HG02610 (cell line): ENCODE measurements around the gene ADAM19.

Source experiments
- ATAC-seq: cut with Tn5 transposase; IDR thresholded peaks from one replicate; pipeline ENCODE4 v1.9.1; 2021; ENCODE audit warnings: mild to moderate bottlenecking, moderate library complexity; ENCODE audit not compliant: unreplicated experiment

ADAM19 gene

DNA sequence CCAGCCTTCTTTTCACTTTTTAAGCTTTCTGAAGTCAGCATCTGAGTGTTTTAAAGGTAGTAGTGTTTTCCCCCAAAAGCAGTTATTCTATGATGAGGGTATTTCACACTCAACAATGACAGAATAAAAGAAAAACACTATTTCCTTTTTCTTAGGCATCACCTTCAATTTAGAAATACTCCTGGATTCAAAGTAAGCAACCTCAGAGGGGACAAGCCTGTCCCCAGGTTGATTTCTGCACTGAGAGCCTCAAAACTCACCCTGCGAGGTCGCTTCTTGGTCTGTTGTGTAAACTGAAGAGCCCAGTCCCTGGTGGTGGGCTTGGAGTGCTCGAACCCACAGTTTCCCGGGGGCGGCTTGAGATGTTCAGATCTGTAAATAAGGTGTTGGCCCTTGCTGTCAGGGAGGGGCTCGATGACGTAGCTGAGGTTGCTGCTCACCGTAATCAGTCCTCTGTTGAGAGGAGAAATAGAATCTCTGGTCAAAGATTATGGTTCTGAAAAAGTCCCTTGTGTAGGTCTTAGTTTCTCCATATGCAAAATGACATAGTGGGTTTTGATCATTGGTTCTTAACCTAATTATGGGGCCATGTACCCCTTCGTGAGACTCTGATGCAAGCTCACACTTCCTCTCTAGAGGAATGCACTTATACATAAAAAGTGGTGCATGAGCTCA, 55.9 kb downstream of the ADAM19 start:
- peak; percentile 67 for ATAC-seq

DNA sequence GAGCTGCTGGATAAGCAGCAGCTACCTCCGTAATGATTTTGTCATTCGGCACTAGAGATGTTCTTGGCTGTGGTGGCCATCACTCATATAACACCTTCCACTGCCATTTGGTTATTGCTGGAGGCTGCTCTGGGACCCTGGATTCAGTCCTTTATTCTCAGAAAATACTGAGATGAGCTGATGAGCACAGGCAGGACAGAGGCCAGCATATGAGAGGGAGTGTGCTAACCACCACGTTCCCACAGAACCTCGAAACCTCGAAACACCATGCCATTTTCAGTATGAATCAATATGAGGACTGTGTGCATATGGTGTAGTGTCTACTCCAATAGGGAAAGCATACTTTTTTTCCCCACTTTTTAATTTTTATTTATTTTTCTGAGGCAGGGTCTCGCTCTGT, 56.6 kb downstream of the ADAM19 start:
- peak; percentile 78 for ATAC-seq

DNA sequence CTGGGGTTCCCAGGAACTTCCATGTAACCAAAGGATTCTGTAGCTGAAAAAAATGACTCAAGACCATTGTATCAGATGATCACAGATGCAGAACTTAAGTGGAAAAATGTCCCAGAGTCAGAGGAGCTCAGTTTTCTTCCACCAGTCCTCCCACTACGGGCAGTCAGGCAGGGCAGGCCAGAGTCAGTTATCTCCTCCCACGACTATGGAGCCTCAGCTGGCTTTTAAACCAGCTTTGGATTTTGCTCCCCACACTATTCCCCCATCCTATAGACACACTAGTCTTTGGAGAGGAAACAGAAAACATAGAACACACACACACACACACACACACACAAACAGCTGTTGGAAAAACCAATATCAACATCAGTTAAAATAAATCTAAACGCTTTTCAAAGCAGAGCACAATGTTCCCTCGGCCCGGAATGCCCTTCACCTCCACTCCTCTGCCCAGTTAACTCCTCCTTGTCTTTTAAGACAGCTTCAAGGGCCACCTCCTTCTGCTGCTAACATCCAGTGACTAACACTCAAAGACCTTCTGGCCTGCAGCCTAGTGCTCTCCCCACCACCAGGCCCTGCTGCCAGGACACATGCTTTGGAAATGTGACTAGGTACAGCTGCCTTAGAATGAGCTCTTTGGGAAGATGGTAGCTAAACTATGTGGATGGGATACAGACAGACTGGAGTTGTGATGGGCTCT, 58.8 kb downstream of the ADAM19 start:
- no peak for ATAC-seq

DNA sequence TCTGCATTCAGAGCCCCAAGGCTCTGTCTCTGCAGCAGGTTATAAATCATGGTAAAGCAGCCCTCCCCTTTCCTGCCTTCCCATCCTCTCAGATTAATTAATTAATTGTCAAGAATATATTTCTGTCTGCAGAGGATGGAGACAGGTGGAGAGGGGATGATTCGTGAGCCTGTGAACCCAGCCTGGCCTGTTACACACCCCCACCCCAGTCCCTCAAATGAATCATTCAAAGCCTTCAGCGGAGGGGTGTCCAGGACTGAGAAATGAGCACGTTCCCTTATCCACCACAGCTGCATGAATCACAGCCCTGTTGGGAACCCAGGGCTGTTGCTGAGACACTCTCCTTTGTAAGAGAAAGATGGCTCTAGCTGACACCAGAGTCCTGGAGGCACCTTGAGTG, 59.6 kb downstream of the ADAM19 start:
- no peak for ATAC-seq

DNA sequence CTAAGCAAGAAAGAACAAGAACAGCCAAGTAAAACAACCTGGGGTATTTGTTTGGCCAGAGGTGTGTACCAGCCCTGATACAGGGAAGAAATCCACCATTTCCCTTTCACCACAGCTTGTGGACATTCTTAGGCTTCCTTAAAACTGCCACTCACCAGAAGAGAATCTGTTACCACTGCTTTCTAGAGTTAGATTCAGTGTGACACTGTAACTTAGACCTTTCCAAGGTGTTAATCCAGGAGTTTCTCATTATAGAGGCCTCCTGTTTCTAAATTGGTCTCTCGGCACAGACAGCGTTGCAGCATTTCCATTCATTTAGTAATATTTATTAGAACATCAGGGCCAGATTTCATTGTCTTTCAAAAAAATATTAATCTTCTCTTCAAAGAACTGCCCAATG, 60.6 kb downstream of the ADAM19 start:
- no peak for ATAC-seq

DNA sequence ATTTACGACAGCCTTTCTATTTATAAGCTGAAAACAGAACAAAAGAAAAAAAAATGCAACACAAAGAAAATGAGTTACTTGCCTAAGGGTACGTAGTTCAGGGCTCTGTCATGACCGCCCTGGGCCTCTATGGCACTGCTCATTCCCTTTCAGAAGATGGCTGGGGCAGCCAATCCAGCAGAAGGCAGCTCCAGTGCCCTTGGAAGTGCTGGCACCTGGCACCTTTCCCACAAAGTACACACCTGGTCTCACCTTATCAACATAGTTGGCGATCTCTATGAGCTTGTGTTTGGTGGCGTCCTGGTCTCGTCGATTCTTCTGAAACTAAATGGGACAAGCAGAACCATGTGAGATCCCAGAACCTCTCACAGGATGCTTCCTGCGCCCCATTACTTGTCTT, 62.4 kb downstream of the ADAM19 start:
- no peak for ATAC-seq

DNA sequence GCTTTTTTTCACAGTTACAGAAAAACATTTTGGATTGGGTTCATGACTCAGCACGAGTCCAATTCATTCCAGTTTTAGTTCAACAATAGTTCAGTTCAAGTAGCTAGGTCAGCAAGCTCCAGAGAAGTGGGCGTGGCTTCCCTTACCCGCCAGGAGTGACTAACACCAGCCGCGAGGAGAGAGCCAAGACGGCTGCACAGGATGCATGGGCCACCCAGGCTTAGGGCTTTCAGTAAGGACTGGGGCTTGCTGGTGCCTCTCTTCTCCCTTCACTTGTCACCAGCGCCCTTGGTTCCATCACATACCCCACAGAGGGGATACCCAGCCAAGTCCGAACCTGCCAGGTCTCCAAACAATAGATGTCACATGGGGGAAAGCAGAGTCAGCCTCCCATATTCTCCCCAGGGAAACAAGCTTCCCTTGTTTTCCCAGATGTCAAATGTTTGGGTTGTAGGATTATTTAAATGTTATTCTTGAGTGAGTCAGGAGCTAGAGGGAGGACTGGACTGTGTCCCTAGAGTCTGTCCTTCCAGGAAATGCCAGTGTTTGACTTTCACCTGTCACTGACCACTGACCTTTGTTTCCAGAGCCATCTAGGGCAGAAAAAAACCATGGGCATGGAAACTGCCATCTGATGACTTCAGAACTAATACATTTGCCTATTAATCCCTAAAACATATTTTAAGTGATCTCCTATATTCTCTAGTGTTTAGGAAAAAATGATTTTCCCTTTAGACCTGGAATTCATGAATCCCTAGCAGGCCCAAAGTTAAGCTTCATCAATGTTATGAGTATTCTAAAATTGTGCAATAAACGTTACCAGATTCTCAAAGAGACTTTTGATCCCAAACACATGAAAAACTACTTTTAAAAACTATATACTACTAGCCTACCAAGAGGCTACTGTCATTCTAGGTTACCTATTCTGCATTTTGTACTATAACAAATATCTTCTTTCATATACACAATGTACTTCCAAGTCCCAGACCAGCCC, 63.6 kb downstream of the ADAM19 start:
- no peak for ATAC-seq

DNA sequence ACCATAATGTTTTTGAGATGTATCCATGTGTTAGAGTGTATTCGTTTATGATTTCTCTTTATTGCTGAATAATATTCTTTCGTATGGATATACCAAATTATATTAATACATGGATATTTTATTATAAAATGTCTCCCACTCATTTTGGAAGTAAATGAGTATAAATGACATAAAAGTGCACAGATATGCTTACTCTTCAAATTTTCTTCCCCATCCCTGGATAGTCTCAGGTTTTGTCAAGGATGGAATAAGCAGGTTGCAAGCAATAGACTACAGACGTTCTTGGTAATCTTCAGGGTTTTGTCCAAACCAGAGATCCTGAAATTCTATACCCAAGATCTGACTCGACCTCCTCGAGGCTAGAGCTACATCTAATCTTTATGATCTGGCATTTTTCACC, 64.9 kb downstream of the ADAM19 start:
- ATAC-seq: no peak

DNA sequence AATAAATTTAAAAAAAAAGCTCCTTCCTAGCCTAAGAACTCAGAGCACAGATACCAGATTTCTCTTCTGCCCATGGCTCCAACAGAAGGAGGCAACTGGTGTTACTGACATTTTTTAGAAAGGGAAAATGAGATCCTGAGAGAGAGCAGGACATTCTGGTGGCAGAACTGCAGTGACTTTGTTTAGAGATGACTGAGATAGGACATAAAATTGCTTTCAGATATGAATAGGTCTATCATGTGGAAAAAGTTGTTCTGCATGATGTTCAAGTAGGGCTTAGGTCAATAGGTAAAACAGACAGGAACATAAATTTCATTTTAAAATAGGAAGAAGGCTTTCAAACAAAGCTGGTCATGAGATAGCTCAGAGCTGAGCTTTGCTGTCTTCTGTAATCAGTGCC, 66.0 kb downstream of the ADAM19 start:
- peak; percentile 93 for ATAC-seq

DNA sequence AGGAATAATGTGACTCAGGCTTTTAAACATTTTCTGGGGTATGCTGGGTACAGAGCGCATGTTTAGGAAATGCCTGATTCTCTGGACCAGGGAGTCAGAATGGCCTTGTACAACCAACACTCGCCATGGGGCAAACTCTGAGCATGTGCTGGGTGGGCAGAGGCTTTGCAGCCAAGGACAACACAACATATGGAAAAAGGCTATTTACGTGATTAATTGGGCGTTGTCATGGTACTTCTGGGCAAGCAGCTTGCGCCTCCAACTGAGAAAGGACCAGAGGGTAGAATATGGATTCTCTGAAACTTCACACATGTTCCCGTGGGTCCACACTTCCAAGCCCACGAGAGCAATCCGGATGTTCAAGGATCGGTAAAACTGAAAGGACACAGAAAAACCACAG, 66.5 kb downstream of the ADAM19 start:
- peak; percentile 6 for ATAC-seq

DNA sequence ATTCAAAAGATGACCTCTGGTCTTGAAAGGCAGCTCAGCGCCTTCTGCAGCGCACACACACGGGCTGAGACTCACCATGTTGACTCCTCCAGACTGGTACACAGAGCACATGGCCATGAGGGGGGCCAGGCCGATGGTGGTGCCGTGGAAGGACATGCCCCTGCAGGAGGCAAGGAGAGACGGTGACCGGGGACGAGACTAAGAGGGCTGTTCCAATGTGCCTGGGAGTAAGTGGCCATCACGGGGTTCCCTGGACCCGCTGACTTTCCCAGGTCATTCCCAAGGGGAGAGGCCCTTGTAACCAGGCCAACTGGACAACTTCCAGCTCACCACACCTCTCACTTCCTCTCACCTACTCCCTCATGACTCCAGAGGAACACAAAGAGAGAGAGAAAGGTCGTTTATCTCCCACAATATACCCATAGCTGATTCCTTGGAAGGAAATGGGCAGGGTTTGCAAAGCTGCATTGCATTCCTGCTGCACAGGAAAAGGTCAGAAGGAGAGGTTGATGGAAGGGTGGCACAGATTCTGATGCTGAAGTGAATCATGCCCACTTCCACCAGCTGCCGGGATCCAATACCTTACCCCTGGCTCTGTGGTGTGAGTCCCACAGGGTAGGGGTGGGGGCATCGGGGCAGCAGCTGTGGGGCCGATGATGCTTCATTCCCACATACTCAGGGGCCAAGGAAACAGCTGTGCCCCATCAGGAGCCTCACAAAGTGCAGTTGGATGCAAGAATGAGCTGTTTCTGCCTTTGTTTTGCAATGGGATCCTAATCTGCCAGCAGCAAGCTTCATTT, 68.4 kb downstream of the ADAM19 start:
- no peak for ATAC-seq

DNA sequence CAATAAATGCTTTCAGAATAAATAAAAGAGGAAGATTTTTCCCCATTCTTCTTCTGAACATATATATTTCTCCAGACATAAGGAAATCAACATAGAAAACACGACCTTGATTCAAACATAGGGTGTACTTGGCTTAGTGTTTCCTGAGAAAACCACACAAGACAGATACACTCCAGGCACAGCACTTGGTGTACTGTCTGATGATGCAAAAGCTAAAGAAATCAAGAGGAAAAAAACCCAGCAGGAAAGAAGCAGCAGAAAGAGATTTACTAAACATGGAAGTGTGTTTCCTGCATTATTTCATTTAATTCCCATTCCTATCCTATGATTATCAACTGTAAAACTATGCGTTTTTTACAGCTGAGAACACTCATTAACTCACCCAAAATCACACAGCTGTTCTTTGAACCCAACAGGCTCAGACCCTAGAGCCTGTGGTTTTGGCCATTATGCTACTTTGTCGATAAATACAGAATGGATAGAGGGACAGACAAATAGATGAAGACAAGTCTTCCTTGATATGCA, 69.4 kb downstream of the ADAM19 start:
- no peak for ATAC-seq

DNA sequence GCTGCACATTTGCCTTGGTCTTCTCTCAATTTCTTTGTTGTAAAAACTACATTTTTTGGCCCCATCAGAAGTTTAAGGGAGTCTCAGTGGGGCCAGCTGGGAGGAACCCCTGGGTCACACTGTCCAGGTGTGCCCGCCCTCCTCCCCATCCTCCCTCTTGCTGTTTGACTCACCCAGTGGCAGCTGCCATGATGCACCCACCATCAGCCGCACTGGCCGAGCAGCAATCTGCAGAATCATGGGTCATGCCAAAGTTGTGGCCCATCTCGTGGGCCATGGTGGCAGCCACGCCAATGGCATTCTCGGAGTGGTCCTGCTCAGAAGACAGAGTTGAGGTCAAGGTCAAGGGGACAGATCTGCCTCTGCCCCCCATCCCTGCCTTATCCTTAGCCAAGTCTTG, 70.1 kb downstream of the ADAM19 start:
- ATAC-seq: no peak

DNA sequence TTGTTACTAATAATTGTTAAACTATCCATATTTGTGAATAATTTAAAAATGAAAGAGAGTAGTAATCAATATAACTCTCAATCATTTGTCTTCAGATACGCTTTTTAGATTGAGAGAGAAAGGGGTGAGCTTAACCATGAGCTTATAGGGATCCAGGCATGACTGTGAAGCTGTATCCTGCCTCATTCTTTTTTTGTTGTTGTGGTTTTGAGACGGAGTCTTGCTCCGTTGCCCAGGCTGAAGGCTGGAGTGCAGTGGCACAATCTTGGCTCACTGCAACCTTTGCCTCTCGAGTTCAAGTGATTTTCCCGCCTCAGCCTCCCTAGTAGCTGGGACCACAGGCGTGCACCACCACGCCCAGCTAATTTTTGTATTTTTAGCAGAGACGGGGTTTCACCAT, 71.5 kb downstream of the ADAM19 start:
- ATAC-seq: no peak

DNA sequence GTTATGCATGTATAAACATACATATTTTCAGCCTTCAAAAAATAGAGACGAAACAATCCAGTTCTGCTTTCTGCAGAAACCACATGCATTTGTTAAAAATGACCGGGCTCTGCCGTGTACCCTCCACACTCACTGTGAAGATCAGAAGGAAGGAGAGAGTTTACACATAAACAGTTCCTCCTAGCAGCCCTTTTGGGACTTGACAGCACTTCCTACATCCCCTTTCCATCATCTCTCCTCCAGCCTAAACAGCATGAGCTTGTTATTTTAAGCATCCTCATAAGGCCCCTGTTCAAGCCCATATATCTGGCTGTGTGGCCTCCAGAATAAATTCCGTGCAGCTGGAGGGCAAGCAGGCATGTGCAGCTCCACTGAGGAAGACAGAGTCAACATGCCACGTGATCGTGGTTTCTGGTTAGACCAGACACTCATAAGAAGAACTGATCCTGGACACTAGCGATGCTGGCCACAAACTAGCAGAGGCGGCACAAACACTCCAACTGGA, 73.4 kb downstream of the ADAM19 start:
- ATAC-seq: peak; percentile 83

DNA sequence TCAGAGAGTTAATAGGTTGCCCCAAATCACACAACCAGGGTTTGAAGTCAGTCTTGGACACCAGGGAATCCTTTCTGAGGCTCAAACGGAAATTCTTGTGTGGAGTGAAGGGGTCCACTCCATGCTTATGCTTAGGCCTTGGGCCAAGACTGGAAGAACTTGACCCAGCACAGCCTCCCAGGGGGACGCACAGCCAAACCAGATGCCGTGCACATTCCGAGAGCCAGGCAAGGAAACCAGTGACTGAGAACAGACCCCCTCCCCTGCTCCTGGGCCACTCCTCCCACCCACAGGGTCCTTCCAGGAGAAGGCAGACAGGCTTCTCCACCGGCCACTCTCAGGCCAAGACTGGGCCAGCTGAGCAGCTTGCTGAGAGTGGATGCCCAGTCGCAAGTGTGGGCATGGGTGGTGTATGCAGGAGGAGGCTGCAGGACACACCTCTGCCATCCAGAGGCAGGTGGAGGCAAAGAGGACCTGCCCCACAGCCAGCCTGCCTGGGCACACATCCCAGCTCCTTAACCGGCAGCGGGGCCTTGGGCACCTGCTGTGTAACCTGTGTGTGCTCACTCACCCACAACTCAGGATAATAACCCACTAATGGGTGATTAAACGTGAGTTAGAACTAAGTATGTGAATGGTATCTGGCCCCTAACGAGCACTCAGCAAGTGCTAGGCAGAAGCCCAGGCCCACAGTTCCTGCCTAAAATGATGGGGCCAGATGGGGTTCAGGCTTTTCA, 77.5 kb downstream of the ADAM19 start:
- no peak for ATAC-seq

DNA sequence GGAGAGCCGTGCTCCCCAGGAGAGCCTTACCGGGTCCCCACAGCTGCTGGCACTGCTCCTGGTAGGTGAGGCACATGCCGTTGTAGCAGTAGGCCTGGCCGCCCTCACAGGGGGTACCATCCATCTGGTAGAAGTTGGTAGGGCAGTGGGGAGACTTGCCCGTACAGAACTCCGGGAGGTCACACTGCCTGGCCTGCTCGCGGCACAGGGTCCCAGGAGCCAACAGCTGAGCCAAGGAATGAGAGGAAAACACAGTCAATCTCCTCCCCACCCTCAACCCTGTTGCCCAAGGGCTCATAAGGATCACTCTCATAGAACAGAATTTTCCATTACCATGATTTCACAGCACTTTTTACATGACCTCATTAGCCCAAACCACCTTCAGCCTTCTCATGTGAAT, 78.7 kb downstream of the ADAM19 start:
- ATAC-seq: no peak

DNA sequence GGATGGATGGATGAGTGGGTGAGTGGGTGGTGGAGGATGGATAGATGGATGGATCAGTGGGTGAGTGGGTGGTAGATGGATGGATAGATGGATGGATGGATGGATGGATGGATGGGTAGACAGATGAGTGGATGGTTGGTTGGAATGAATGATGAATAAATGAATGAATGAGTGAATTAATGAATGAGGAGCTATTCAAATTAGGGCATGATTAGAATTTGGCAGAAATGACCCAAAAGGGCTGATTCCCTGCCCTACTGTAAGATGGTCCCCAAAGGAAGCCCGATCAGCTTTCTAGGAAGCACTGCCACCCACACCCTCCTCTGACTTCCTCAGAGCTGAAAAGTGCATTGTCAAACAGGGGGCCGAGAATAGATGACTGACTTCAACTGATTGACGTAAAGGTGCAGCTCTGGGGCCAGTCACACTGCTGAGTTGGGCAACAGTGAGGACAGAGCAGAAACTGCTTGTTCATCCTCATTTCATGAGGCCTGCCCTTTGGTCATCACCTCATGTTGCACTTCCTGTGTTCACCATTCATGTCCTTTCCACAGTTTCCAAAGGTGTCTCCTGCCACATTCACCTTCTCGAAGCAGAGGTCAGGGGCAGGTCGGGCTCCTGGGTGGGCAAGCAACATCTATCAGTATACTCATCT, 81.3 kb downstream of the ADAM19 start:
- ATAC-seq: no peak

DNA sequence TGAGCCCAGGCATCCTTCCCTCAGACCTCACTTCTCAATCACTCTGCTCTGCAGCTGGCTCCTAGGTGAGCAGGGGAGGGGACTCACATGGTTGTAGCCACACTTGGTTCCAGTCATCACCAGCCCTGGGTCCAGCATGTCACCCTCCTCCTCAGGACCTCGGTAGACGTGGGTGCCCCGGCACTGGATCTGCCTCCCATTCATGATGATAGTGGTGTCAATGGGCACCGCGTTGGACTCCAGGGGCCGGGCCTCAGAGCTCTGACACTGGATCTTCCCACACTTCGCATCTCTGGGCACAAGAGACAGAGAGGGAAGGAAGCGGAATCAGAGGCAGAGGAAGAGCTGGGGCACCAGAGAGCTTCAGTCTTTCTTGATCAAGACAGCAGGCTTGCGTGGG, 82.7 kb downstream of the ADAM19 start:
- ATAC-seq: no peak
